CD8-positive, alpha-beta memory T cell (primary cell): ENCODE data around the gene TSHZ2. TPM values are rescaled to one million over a fixed set of nuclear protein-coding genes. Genes with fewer than 3 reads are reported as not detected.
A peak's percentile ranks its signal among the peaks of the same experiment; 100 is the strongest.
"Not testable (repeated sequence)": the region's sequence is repeated elsewhere in the genome, so short reads cannot be mapped to it uniquely, and the experiment has no call there.

Experiments
- CTCF ChIA-PET: fragments of 350-600 bp; sonication (Branson Sonifier 250); formaldehyde crosslinking; loops from one replicate; lab custom pipeline; 2021; ENCODE audit warnings: antibody characterized with exemption; lab: Charles Lee
- POLR2A ChIA-PET: fragments of 350-600 bp; sonication (Branson Sonifier 250); formaldehyde crosslinking; loops from one replicate; lab custom pipeline; 2021; ENCODE audit warnings: antibody characterized with exemption; lab: Charles Lee
- DNase-seq, 5 donors: peaks; one replicate each; pipeline versions ENCODE4 v3.0.0 to v3.0.0-alpha.2; 2020 to 2022; ENCODE audit warnings: mixed read lengths in 1 of 5
- H3K27ac ChIP-seq: one replicate; pipeline ENCODE4 v1.7.0; 2013; ENCODE audit warnings: low read depth, mild to moderate bottlenecking, low read length, moderate library complexity
- H3K27me3 ChIP-seq: 2 replicates; pipeline ENCODE4 v1.7.0; 2013; ENCODE audit warnings: low read length, mild to moderate bottlenecking; ENCODE audit not compliant: insufficient read depth, poor library complexity, severe bottlenecking
- H3K36me3 ChIP-seq: 2 replicates; pipeline ENCODE4 v1.7.0; 2013; ENCODE audit warnings: mild to moderate bottlenecking, low read length, moderate library complexity; ENCODE audit not compliant: insufficient read depth
- H3K4me1 ChIP-seq: 2 replicates; pipeline ENCODE4 v1.7.0; 2013; ENCODE audit warnings: mild to moderate bottlenecking, low read length, moderate library complexity; ENCODE audit not compliant: insufficient read depth
- H3K4me3 ChIP-seq: 2 replicates; pipeline ENCODE4 v1.7.0; 2013; ENCODE audit warnings: mild to moderate bottlenecking, low read length
- H3K9me3 ChIP-seq: 2 replicates; pipeline ENCODE4 v1.7.0; 2013; ENCODE audit warnings: mild to moderate bottlenecking, low read length
- H3K27ac Mint-ChIP-seq, 8 donors: one replicate each; pipeline ENCODE4 v1.8.0; 2020 to 2021; ENCODE audit warnings: mixed read lengths in 8 of 8, mild to moderate bottlenecking in 6 of 8, inconsistent platforms in 3 of 8, moderate library complexity in 3 of 8
- H3K27me3 Mint-ChIP-seq, 2 donors: one replicate each; pipeline ENCODE4 v1.8.0; 2020 to 2021; ENCODE audit warnings: mixed read lengths in 2 of 2, mild to moderate bottlenecking in 1 of 2, moderate library complexity in 1 of 2
- H3K36me3 Mint-ChIP-seq, 3 donors: one replicate each; pipeline ENCODE4 v1.8.0; 2020 to 2021; ENCODE audit warnings: mixed read lengths in 3 of 3, inconsistent platforms in 1 of 3, mild to moderate bottlenecking in 1 of 3
- H3K4me1 Mint-ChIP-seq, 3 donors: one replicate each; pipeline ENCODE4 v1.8.0; 2020 to 2021; ENCODE audit warnings: mixed read lengths in 3 of 3, inconsistent platforms in 1 of 3, mild to moderate bottlenecking in 1 of 3
- H3K4me3 Mint-ChIP-seq, 7 donors: one replicate each; pipeline ENCODE4 v1.8.0; 2020 to 2021; ENCODE audit warnings: mixed read lengths in 7 of 7, mild to moderate bottlenecking in 6 of 7, moderate library complexity in 4 of 7, inconsistent platforms in 2 of 7
- H3K9me3 Mint-ChIP-seq, 5 donors: one replicate each; pipeline ENCODE4 v1.8.0; 2020 to 2022; ENCODE audit warnings: mixed read lengths in 5 of 5, mild to moderate bottlenecking in 3 of 5, moderate library complexity in 2 of 5, inconsistent platforms in 1 of 5
- polyA plus RNA-seq: library from polyadenylated mRNA; unstranded; fragments of 300-500 nt; fragmentation: Illumina TruSeq; gene quantifications from one replicate; pipeline ENCODE4 v1.2.3, GENCODE V29; 2021
- total RNA-seq, 2 experiments: library from RNA; stranded (reverse); gene quantifications; one replicate each; pipeline ENCODE4 v1.2.3, GENCODE V29; 2021

TSHZ2 gene
- total and polyA plus RNA-seq, 3 experiments from 2014 or later = 0.10 to 1.6 (median 1.5) TPM

GRCh38 chr20:53500651-53501050 is 528.5 kb downstream of the TSHZ2 start:
- Mint-ChIP-seq H3K36me3 (peaks cover 0 to 14% (median 6%) of the 10 kb centered on the region in 3 donors), H3K27me3 (peaks cover 8 to 19% of the 10 kb centered on the region in 2 donors), H3K9me3 (peaks cover 0 to 3% (median 0%) of the 10 kb centered on the region in 5 donors), H3K4me1 (no peaks in the 10 kb centered on the region), H3K4me3 (no peak overlapping the region), H3K27ac (no peak overlapping the region)
- DNase-seq = no peak
- Histone ChIP-seq H3K9me3 (no peaks in the 10 kb centered on the region), H3K4me3 (no peak overlapping the region), H3K36me3 (no peaks in the 10 kb centered on the region), H3K27ac (no peak overlapping the region), H3K4me1 (no peaks in the 10 kb centered on the region), H3K27me3 (no peaks in the 10 kb centered on the region)
- ChIA-PET POLR2A (no interaction called here), CTCF (no interaction called here)

DNA sequence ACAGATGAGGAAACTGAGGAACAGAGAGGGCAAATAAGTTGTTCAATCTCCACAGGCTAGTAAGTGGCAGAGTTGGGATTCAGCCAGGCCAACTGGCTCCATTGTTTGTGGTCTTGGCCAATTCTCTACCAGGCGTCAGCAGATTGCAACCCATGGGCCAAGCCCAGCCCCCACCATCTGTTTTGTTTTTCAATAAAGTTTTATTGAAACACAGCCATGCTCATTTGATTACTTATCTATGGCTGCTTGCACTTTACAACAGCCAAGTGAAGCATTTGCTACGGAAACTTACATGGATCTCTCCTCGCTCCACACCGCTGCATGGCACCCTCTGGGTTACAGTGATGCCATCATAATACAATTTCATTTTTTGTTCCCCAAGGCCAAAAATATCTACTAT is 530.7 kb downstream of the TSHZ2 start:
- H3K4me1 Mint-ChIP-seq = no peaks in the 10 kb centered on the region
- CTCF ChIA-PET = interaction anchor here (1.6 kb wide), 1 partner anchor 413 kb away, joined by 3 read pairs; no protein-coding TSS in a partner anchor

GRCh38 chr20:53503517-53503919 is 531.4 kb downstream of the TSHZ2 start:
- Mint-ChIP-seq H3K36me3 (peaks cover 0 to 7% (median 2%) of the 10 kb centered on the region in 3 donors), H3K9me3 (peaks cover 0 to 2% (median 0%) of the 10 kb centered on the region in 5 donors), H3K4me1 (no peaks in the 10 kb centered on the region), H3K27ac (no peak overlapping the region), H3K27me3 (peaks cover 3 to 6% of the 10 kb centered on the region in 2 donors), H3K4me3 (no peak overlapping the region)
- H3K4me3 ChIP-seq = no peak overlapping the region
- CTCF ChIA-PET = no interaction called here
- H3K36me3 ChIP-seq = no peaks in the 10 kb centered on the region
- DNase-seq = no peak
- no peaks in the 10 kb centered on the region for H3K27me3 ChIP-seq
- no peak overlapping the region for H3K27ac ChIP-seq
- H3K4me1 ChIP-seq = no peaks in the 10 kb centered on the region
- POLR2A ChIA-PET = no interaction called here
- H3K9me3 ChIP-seq = no peaks in the 10 kb centered on the region

More for the DNA sequence above, 530.7 kb downstream of the TSHZ2 start:
- Histone ChIP-seq H3K27ac (no peak overlapping the region), H3K4me1 (no peaks in the 10 kb centered on the region), H3K4me3 (no peak overlapping the region), H3K27me3 (no peaks in the 10 kb centered on the region), H3K9me3 (no peaks in the 10 kb centered on the region), H3K36me3 (no peaks in the 10 kb centered on the region)
- Mint-ChIP-seq H3K9me3 (peaks cover 0 to 2% (median 0%) of the 10 kb centered on the region in 5 donors), H3K27ac (no peak overlapping the region), H3K4me3 (no peak overlapping the region), H3K36me3 (peaks cover 0 to 14% (median 6%) of the 10 kb centered on the region in 3 donors), H3K27me3 (peaks cover 3 to 13% of the 10 kb centered on the region in 2 donors)
- DNase-seq = no peak
- POLR2A ChIA-PET = no interaction called here

DNA sequence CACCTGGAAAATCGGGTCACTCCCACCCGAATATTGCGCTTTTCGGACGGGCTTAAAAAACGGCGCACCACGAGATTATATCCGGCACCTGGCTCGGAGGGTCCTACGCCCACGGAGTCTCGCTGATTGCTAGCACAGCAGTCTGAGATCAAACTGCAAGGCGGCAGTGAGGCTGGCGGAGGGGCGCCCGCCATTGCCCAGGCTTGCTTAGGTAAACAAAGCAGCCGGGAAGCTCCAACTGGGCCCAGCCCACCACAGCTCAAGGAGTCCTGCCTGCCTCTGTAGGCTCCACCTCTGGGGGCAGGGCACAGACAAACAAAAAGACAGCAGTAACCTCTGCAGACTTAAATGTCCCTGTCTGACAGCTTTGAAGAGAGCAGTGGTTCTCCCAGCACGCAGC is 531.9 kb downstream of the TSHZ2 start:
- H3K36me3 ChIP-seq, H3K9me3 Mint-ChIP-seq, POLR2A ChIA-PET, H3K27ac Mint-ChIP-seq, H3K4me1 ChIP-seq, H3K36me3 Mint-ChIP-seq, DNase-seq, H3K4me3 ChIP-seq, H3K27ac ChIP-seq, CTCF ChIA-PET, H3K4me1 Mint-ChIP-seq, H3K27me3 ChIP-seq, H3K27me3 Mint-ChIP-seq, H3K4me3 Mint-ChIP-seq, H3K9me3 ChIP-seq: not testable (repeated sequence)

DNA sequence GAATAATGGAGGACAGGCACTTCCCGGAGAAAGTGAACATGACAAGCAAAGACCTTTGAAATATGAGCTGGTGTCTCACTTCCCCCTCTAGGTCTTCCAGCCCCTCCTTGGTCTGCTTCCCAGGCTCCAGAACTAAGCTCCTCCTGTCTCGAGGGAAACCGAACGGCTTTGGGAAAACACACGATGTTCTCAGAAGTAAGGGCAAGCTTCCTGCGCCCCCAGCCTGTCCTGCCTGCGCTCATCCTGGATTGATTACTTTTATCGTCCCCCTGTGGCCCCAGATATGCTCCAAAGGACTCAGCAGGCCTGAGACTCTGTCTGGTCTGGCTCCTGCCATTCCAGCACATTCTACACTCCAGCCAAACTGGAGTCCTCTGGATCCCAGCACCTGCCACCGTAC is 538.1 kb downstream of the TSHZ2 start:
- H3K4me1 ChIP-seq = no peaks in the 10 kb centered on the region
- no peak overlapping the region for H3K4me3 ChIP-seq
- peaks cover 0 to 2% (median 0%) of the 10 kb centered on the region in 5 donors for H3K9me3 Mint-ChIP-seq
- H3K27me3 ChIP-seq = no peaks in the 10 kb centered on the region
- no peak for DNase-seq
- POLR2A ChIA-PET = no interaction called here
- H3K27me3 Mint-ChIP-seq = peaks cover 0 to 1% of the 10 kb centered on the region in 2 donors
- H3K36me3 Mint-ChIP-seq = no peaks in the 10 kb centered on the region
- no peaks in the 10 kb centered on the region for H3K9me3 ChIP-seq
- H3K4me1 Mint-ChIP-seq = no peaks in the 10 kb centered on the region
- no peak overlapping the region for H3K27ac Mint-ChIP-seq
- H3K36me3 ChIP-seq = no peaks in the 10 kb centered on the region
- CTCF ChIA-PET = no interaction called here
- no peak overlapping the region for H3K27ac ChIP-seq
- H3K4me3 Mint-ChIP-seq = no peak overlapping the region

GRCh38 chr20:53510704-53511103 is 538.5 kb downstream of the TSHZ2 start:
- H3K4me3 Mint-ChIP-seq = no peak overlapping the region
- H3K4me1 ChIP-seq = no peaks in the 10 kb centered on the region
- no peaks in the 10 kb centered on the region for H3K27me3 ChIP-seq
- H3K4me1 Mint-ChIP-seq = no peaks in the 10 kb centered on the region
- H3K9me3 Mint-ChIP-seq = peaks cover 0 to under 1% (median 0%) of the 10 kb centered on the region in 5 donors
- no peak overlapping the region for H3K27ac Mint-ChIP-seq
- no peaks in the 10 kb centered on the region for H3K36me3 ChIP-seq
- H3K36me3 Mint-ChIP-seq = no peaks in the 10 kb centered on the region
- ChIA-PET POLR2A (no interaction called here), CTCF (no interaction called here)
- H3K4me3 ChIP-seq = no peak overlapping the region
- H3K27ac ChIP-seq = no peak overlapping the region
- peaks cover 0 to 1% of the 10 kb centered on the region in 2 donors for H3K27me3 Mint-ChIP-seq
- H3K9me3 ChIP-seq = no peaks in the 10 kb centered on the region
- no peak for DNase-seq

GRCh38 chr20:53512076-53512475 is 539.9 kb downstream of the TSHZ2 start:
- CTCF ChIA-PET = no interaction called here
- Histone ChIP-seq H3K4me3 (no peak overlapping the region), H3K27ac (no peak overlapping the region), H3K9me3 (no peaks in the 10 kb centered on the region), H3K27me3 (no peaks in the 10 kb centered on the region), H3K4me1 (no peaks in the 10 kb centered on the region), H3K36me3 (no peaks in the 10 kb centered on the region)
- Mint-ChIP-seq H3K4me3 (no peak overlapping the region), H3K27me3 (peaks cover 0 to 1% of the 10 kb centered on the region in 2 donors), H3K36me3 (no peaks in the 10 kb centered on the region), H3K9me3 (no peaks in the 10 kb centered on the region), H3K4me1 (no peaks in the 10 kb centered on the region), H3K27ac (no peak overlapping the region)
- DNase-seq = no peak
- POLR2A ChIA-PET = no interaction called here

GRCh38 chr20:53513168-53513488 is 541.0 kb downstream of the TSHZ2 start:
- DNase-seq = no peak
- Histone ChIP-seq H3K27me3 (no peaks in the 10 kb centered on the region), H3K4me3 (no peak overlapping the region), H3K4me1 (no peaks in the 10 kb centered on the region), H3K27ac (no peak overlapping the region), H3K36me3 (no peaks in the 10 kb centered on the region), H3K9me3 (no peaks in the 10 kb centered on the region)
- CTCF ChIA-PET = no interaction called here
- Mint-ChIP-seq H3K27ac (peak overlapping the region in 1 of 8 donors; percentile 6), H3K36me3 (no peaks in the 10 kb centered on the region), H3K27me3 (peaks cover 0 to 3% of the 10 kb centered on the region in 2 donors), H3K4me1 (no peaks in the 10 kb centered on the region), H3K4me3 (no peak overlapping the region), H3K9me3 (no peaks in the 10 kb centered on the region)
- POLR2A ChIA-PET = no interaction called here
